Endothelial cell (in vitro differentiated cells): ENCODE results near the gene SCN1A. TPM values are rescaled to one million over a fixed set of nuclear protein-coding genes. Genes with fewer than 3 reads are reported as not detected.

ENCODE experiments used
- DNase-seq: peaks from one replicate; pipeline ENCODE4 v3.0.0; 2021; ENCODE audit warnings: low spot score
- H3K27ac Mint-ChIP-seq: one replicate; pipeline ENCODE4 v1.8.0; 2021; ENCODE audit warnings: mixed read lengths, inconsistent platforms; ENCODE audit not compliant: unreplicated experiment
- H3K27me3 Mint-ChIP-seq: one replicate; pipeline ENCODE4 v1.8.0; 2021; ENCODE audit warnings: mild to moderate bottlenecking, moderate library complexity, mixed read lengths, inconsistent platforms; ENCODE audit not compliant: unreplicated experiment
- H3K36me3 Mint-ChIP-seq: one replicate; pipeline ENCODE4 v1.8.0; 2021; ENCODE audit warnings: mild to moderate bottlenecking, low read depth, mixed read lengths, inconsistent platforms; ENCODE audit not compliant: unreplicated experiment
- H3K4me1 Mint-ChIP-seq: one replicate; pipeline ENCODE4 v1.8.0; 2021; ENCODE audit warnings: mild to moderate bottlenecking, mixed read lengths, inconsistent platforms; ENCODE audit not compliant: unreplicated experiment
- H3K4me3 Mint-ChIP-seq: one replicate; pipeline ENCODE4 v1.8.0; 2021; ENCODE audit warnings: mild to moderate bottlenecking, mixed read lengths, inconsistent platforms; ENCODE audit not compliant: unreplicated experiment
- H3K9me3 Mint-ChIP-seq: one replicate; pipeline ENCODE4 v1.8.0; 2021; ENCODE audit warnings: mixed read lengths, inconsistent platforms; ENCODE audit not compliant: unreplicated experiment
- total RNA-seq: library from RNA; stranded (reverse); fragmentation: NEBNext Ultra II Directional; extraction: Animal tissue kit (Norgen Biotek cat#: 25700); gene quantifications from one replicate; pipeline ENCODE4 v1.2.1, GENCODE V29; 2021; ENCODE audit not compliant: unreplicated experiment
- TF ChIP-seq, protein P1 (sequence below): fragments of 200-600 bp; sonication (generic); IDR thresholded peaks from one replicate; pipeline ENCODE4 v1.5.0; 2021; ENCODE audit warnings: antibody characterized with exemption; ENCODE audit not compliant: unreplicated experiment

SCN1A gene
- total RNA-seq, 1 donor from 2014 or later: 0.33 TPM

DNA sequence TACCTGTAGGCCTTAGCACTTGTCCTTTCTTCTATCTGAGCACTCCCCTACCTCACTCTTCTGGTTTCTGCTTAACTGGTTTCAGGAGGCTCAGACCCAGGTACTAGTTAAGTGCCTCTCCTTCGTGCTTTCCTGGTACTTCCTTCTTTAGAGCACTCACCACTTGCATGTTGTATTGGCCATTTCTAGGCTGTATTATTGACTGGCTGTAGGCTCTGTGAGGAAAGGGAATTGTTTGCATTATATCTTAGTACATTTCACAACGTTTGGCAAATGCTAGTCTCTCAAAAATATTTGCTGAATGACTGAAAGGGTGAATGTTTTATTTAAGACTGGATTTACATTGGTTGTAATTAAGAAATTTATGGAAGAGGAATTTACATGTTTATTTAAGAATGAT is 36.0 kb upstream of the SCN1A start:
- H3K4me3 Mint-ChIP-seq: no peak overlapping the region
- no peak for DNase-seq
- H3K27me3 Mint-ChIP-seq: no peaks in the 10 kb centered on the region
- no peak overlapping the region for H3K27ac Mint-ChIP-seq
- H3K9me3 Mint-ChIP-seq: no peaks in the 10 kb centered on the region
- no peaks in the 10 kb centered on the region for H3K36me3 Mint-ChIP-seq
- TF ChIP-seq, protein P1, sequence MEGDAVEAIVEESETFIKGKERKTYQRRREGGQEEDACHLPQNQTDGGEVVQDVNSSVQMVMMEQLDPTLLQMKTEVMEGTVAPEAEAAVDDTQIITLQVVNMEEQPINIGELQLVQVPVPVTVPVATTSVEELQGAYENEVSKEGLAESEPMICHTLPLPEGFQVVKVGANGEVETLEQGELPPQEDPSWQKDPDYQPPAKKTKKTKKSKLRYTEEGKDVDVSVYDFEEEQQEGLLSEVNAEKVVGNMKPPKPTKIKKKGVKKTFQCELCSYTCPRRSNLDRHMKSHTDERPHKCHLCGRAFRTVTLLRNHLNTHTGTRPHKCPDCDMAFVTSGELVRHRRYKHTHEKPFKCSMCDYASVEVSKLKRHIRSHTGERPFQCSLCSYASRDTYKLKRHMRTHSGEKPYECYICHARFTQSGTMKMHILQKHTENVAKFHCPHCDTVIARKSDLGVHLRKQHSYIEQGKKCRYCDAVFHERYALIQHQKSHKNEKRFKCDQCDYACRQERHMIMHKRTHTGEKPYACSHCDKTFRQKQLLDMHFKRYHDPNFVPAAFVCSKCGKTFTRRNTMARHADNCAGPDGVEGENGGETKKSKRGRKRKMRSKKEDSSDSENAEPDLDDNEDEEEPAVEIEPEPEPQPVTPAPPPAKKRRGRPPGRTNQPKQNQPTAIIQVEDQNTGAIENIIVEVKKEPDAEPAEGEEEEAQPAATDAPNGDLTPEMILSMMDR: no peak
- H3K4me1 Mint-ChIP-seq: no peaks in the 10 kb centered on the region

DNA sequence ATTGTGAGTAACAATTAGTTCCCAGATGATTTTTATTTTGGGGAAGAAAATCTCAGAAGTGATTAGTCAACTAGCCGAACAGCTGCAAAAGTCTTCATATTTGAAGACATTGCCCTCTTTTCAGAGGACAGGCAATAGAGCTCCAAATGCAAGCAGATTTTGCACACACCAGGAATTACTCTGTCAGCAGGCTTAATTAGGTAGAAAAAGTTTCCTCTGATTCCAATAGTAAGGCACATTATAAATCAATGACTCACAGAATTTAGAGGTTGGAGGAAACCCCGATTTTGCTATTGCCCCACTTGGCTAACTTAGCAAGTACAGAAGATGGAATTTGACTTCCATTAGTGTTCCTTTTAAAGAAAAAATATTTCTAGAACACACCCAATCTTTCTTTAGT is 30.7 kb upstream of the SCN1A start:
- Mint-ChIP-seq H3K27me3 (no peaks in the 10 kb centered on the region), H3K4me3 (no peak overlapping the region), H3K36me3 (no peaks in the 10 kb centered on the region), H3K27ac (no peak overlapping the region), H3K4me1 (no peaks in the 10 kb centered on the region), H3K9me3 (no peaks in the 10 kb centered on the region)
- TF ChIP-seq, protein P1: no peak
- no peak for DNase-seq

DNA sequence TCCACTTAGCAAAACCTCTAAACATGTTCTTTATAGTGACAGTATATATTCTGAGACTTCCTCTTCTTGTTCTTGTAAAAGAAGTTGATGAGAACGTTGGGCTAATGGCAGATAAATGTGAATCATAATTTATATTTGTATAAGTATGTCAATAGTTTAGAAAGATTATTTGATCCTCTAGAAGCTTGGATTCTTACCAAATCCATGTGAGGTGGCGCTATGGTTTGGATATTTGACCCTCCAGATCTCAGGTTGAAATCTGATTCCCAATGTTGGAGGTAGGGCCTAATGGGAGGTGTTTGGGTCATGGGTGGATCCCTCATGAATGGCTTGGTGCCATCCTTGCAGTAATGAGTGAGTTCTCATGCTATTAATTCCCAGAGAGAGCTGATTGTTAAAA is 29.8 kb upstream of the SCN1A start:
- H3K27ac Mint-ChIP-seq: no peak overlapping the region
- no peaks in the 10 kb centered on the region for H3K27me3 Mint-ChIP-seq
- H3K36me3 Mint-ChIP-seq: no peaks in the 10 kb centered on the region
- DNase-seq: no peak
- H3K9me3 Mint-ChIP-seq: no peaks in the 10 kb centered on the region
- no peak overlapping the region for H3K4me3 Mint-ChIP-seq
- H3K4me1 Mint-ChIP-seq: no peaks in the 10 kb centered on the region
- TF ChIP-seq, protein P1: no peak

DNA sequence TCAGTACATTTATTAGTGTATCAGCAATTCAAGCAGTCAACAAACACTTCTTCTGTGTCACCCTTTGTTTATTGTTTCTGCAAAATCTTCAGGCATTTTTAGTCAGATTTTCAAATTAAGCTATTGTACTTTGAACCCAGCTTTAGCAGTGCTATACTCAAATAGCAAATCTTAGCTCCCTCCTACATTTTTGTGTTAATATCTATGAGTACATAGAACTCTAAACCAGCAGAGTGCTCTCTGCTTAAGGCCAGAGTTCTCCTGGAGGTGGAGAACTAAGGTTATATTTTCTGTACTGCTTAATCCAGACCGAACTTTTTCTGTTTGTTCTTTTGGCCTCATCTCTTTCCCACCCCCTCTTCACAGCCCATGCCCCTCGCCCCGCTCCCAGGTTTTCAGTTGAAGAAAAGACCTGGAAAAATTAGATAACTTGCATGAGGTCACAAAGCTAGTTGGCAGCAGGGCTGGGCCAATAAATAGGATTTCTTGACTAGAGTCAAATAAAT is 29.2 kb upstream of the SCN1A start:
- no peak for DNase-seq
- Mint-ChIP-seq H3K4me3 (no peak overlapping the region), H3K27me3 (no peaks in the 10 kb centered on the region), H3K4me1 (no peaks in the 10 kb centered on the region), H3K9me3 (no peaks in the 10 kb centered on the region), H3K36me3 (no peaks in the 10 kb centered on the region), H3K27ac (no peak overlapping the region)
- TF ChIP-seq, protein P1: no peak

DNA sequence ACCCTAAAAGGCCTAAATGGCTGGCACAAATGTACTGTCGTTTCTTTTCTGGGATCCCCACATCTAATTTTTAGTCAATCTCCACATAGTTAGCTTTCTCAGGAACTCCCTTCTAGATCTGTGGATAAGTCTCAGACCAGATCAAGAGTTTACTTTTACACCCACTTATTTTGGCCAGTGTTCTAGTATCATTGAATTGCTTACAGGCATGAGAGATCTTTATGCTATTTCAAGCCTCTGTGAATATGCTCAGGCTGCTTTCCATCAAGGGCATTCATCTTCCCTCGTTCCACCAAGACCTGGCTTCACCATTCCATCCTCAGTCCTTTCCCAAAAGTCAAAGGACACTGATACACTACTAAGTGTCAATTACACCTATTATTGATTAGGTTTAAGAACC is 27.8 kb upstream of the SCN1A start:
- H3K27ac Mint-ChIP-seq: no peak overlapping the region
- no peak overlapping the region for H3K4me3 Mint-ChIP-seq

More for the DNA sequence above, 27.8 kb upstream of the SCN1A start:
- TF ChIP-seq, protein P1: no peak
- Mint-ChIP-seq H3K27me3 (no peaks in the 10 kb centered on the region), H3K9me3 (no peaks in the 10 kb centered on the region), H3K36me3 (no peaks in the 10 kb centered on the region), H3K4me1 (no peaks in the 10 kb centered on the region)
- no peak for DNase-seq
